ENCODE results near the gene DNAJC27. TPM values are rescaled to one million over a fixed set of nuclear protein-coding genes. Genes with fewer than 3 reads are reported as not detected.

The DNAJC27 gene
- total RNA-seq, 1 experiment from 2014 or later, result 5.6 TPM

- DNase-seq (ENCODE audit: low read depth), result peak; percentile 51
Measured at GRCh38 chr2:24970483-24971285, 1.1 kb downstream of the DNAJC27 start.

- DNase-seq (ENCODE audit: low read depth), result no peak
Measured at GRCh38 chr2:24969784-24970183, 2.0 kb downstream of the DNAJC27 start.

- no peak for DNase-seq (ENCODE audit: low read depth)
Measured at GRCh38 chr2:24961903-24962302, 9.9 kb downstream of the DNAJC27 start.

- DNase-seq (ENCODE audit: low read depth), result no peak
Measured at GRCh38 chr2:24959761-24960160, 12.0 kb downstream of the DNAJC27 start.

- DNase-seq (ENCODE audit: low read depth), result no peak
Measured at GRCh38 chr2:24958411-24958935, 13.3 kb downstream of the DNAJC27 start.

GRCh38 chr2:24957976-24958375 lies 13.8 kb downstream of the DNAJC27 start:
- no peak for DNase-seq (ENCODE audit: low read depth)

GRCh38 chr2:24957221-24957620 lies 14.5 kb downstream of the DNAJC27 start:
- no peak for DNase-seq (ENCODE audit: low read depth)

- no peak for DNase-seq (ENCODE audit: low read depth)
Measured at GRCh38 chr2:24955921-24956320, 15.8 kb downstream of the DNAJC27 start.

GRCh38 chr2:24955232-24955631 lies 16.5 kb downstream of the DNAJC27 start:
- no peak for DNase-seq (ENCODE audit: low read depth)

- no peak for DNase-seq (ENCODE audit: low read depth)
Measured at GRCh38 chr2:24950102-24950501, 21.7 kb downstream of the DNAJC27 start.

- no peak for DNase-seq (ENCODE audit: low read depth)
Measured at GRCh38 chr2:24948506-24948905, 23.2 kb downstream of the DNAJC27 start.

- DNase-seq (ENCODE audit: low read depth), result no peak
Measured at GRCh38 chr2:24947561-24948157, 24.1 kb downstream of the DNAJC27 start.

GRCh38 chr2:24945907-24946306 lies 25.8 kb downstream of the DNAJC27 start:
- peak; percentile 13 for DNase-seq (ENCODE audit: low read depth)

GRCh38 chr2:24943427-24944053 lies 28.2 kb downstream of the DNAJC27 start:
- DNase-seq (ENCODE audit: low read depth), result no peak

GRCh38 chr2:24939353-24939752 lies 32.4 kb downstream of the DNAJC27 start:
- no peak for DNase-seq (ENCODE audit: low read depth)

- no peak for DNase-seq (ENCODE audit: low read depth)
Measured at GRCh38 chr2:24937236-24937635, 34.5 kb downstream of the DNAJC27 start.

GRCh38 chr2:24935145-24935544 lies 36.6 kb downstream of the DNAJC27 start:
- no peak for DNase-seq (ENCODE audit: low read depth)

GRCh38 chr2:24932715-24933114 lies 39.0 kb downstream of the DNAJC27 start:
- DNase-seq (ENCODE audit: low read depth), result no peak

- peak; percentile 28 for DNase-seq (ENCODE audit: low read depth)
Measured at GRCh38 chr2:24930768-24931167, 41.0 kb downstream of the DNAJC27 start.

GRCh38 chr2:24929230-24929629 lies 42.5 kb downstream of the DNAJC27 start:
- DNase-seq (ENCODE audit: low read depth), result no peak

- DNase-seq (ENCODE audit: low read depth), result no peak
Measured at GRCh38 chr2:24928036-24928435, 43.7 kb downstream of the DNAJC27 start.

GRCh38 chr2:24926602-24927252 lies 45.0 kb downstream of the DNAJC27 start:
- DNase-seq (ENCODE audit: low read depth), result peak; percentile 26
